Cardiac septum (tissue), 1 donor: ENCODE data around the gene AGPAT1. TPM values are rescaled to one million over a fixed set of nuclear protein-coding genes. Genes with fewer than 3 reads are reported as not detected.
"Not testable (repeated sequence)": the region's sequence is repeated elsewhere in the genome, so short reads cannot be mapped to it uniquely, and the experiment has no call there.

ENCODE experiments used
- DNase-seq: peaks from one replicate; pipeline ENCODE4 v3.0.0-alpha.2; 2020; ENCODE audit warnings: low spot score
- intact Hi-C: fragments of 100-400 bp; cut with DNase I; formaldehyde crosslinking; loops from one replicate; pipeline ENCODE4 v1.14.0; 2022
- total RNA-seq: library from RNA; stranded (reverse); fragmentation: NEBNext Ultra II Directional; extraction: Animal tissue kit (Norgen Biotek cat#: 25700); gene quantifications from one replicate; pipeline ENCODE4 v1.2.1, GENCODE V29; 2021
- donor health status: DM: no; HTN: no; CAD: no.

AGPAT1 gene
- total RNA-seq, 1 donor from 2014 or later = 47.2 TPM

DNA sequence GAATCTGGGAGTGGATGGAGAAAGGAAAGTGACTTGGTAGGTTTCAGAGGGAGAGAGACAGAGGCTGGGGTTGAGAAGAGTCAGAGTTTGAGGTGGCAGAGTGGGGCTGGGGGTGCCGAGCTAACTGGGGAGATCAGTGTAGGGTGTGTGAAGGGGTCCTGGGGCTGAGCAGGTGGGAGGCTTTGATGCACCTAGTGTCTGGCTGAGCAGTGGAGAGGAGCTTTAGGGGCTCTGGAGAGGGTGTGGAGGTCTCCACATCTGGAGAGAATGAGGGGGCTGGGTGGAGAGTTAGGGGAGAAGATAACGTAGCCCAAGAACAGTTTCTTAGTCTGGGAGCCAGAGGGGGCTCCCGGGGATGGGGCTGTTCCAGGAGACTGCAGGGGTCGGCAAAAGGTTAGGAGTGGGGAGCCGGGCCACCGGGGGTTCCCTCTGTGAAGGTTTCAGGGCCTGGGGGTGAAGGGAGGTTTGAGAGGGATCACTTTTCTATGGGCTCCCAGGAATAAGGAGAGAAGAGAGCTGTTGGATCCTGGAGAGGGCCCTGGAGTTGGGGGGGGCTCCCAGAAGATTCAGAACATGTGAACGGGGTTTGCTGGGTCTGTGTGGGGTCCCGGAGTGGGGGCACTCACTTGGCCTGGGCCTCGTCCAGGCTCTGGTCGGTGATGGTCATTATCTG lies 13.3 kb upstream of the AGPAT1 start:
- intact Hi-C loops = no loop called here
- DNase-seq = no peak

DNA sequence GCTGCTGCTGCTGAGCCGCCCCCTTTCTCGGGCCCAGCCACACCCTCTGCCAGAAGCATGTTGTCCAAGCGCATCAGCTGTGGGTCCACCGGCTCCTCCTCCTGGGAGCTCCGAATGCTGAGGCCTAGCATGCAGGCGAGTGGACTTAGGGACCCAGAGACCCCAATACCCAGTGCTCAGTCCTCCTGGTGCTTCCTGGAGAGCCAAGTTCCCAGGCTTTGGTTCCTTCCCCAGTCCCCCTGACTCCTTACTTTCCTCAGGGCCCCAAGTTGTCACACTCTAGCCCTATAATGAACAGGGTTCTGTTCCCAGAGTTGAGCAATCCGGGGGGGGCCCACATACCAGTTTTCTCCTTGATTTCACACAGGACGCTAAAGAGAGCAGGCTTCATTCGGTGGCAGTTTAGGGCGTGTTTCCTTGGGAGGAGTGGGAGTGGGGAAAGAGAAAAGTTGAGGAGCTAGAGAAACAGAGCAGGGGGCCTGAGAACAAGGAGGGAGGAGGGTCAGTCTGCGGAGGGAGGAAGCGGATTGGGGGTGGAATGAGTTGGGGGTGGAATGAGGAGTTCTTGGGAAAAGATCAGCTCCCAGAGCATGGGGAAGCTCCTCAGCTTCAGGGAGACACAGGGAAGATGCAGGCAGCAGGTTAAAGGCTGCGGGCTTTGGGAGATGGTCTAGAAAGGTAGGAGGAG lies 12.6 kb upstream of the AGPAT1 start:
- intact Hi-C loops = no loop called here
- no peak for DNase-seq

DNA sequence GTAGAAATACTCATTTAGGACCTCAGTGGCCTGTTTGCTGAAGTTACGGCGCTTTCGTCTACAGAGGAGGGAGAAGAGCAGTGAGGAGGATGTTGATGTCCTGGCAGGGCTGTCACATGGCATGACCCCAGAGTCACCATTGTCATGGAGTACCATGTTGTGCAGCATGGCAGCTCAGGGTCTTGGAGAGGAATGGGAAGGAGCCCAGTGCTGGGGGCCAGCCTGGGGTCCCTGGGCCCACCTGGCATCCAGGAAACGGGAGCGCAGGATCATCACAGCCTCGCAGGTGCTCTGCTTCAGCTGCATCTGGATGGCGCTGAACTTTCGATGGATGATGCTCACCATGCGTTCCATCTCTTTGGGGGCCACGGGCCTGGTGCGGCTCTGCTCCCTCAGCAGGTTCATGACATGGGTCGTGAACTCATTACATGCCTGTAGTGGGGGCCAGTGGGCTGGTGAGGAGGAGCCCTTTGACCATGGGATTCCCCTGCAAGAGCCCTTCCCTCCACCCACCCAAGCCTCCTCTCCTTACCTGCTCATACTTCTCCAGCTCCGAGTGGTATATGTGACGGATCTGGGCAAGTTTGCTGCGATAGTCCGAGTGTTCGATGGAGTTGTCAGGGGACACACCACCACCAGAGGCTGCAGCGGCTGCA lies 12.0 kb upstream of the AGPAT1 start:
- DNase-seq, intact Hi-C loops: not testable (repeated sequence)

DNA sequence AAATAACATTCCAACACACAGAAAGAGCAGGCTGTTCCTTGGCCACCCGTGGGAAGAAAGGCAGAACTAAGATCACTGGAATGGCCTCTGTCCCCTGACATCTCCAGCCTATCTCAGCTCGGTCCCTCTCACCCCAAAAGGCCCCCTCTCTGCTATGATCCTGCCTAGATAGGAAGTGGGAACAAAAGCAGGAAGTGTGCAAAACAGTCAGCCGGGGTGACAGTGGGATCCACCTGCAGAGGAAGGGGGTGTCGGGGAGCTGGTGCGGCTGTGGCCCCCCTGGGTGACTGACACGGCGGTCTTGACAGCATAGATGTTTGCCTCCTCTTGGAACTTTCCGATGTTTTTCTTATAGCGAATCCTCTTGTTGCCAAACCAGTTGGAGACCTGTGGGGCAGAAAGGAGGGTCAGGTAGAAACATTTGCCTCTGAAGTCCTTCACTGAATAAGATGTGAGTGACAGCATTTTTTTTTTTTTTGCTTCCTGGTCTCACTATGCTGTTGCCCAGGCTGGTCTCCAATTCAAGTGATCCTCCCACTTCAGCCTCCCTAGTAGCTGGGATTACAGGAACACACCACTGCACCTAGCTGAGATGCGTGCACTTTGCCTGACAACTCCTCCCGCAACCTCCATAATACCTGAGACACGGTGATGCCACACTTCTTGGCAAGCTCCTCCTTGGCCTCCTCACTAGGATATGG lies 11.3 kb upstream of the AGPAT1 start:
- no peak for DNase-seq
- intact Hi-C loops = no loop called here

DNA sequence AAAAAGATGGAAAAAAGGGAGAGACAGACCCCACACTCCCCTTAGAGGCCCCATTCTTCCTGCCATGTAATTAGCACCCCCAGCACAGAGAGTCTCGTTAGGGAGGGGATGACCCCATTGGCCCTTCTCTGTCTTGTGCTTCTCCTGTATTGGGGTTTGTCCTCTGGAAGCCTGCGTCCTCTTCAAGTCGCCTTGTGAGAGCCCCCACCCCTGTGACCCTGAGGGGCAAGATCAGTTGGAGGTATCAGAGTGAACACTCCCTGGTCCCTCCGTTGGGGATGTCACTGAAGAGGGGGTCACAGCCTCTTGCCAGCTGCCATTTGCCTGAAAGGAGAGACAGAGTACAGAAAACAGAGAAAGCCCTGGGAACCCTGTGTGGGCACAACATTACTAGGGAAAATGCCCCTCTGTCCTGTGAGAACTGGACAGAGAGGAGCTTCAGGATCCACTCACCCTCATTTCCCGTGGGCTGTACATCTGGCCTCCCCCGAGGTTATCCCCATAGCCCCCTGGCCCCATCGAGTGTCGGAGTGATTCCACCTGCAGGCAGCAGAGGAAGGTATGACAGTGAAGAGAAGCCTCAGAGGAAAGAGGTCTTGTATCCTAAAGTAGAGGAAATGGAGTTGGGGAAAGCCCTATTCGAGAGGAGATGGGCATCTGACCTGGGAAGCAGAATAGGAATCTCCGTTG lies 10.4 kb upstream of the AGPAT1 start:
- DNase-seq, intact Hi-C loops: not testable (repeated sequence)

DNA sequence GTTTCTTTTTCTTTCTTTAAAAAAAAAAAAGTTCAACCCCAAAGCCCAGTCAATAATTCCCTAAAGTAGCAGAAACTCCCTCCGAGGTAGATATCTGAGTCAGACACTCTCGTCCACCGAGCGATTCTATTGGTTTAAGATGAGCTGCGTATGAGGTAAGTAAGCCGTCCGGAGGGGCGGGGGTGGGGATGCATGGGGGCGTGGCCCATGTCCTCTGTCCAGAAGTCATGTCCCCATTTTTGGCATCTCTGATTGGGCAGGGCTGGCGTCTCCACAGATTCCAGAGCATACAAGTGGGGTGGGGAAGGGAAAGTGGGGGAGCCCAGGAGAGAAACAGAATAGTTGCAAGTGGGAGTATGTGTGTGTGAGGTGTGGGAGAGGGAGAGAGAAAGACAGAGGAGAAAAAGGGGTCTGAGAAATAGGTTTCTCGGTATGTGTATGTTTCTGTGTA lies 9.8 kb upstream of the AGPAT1 start:
- intact Hi-C loops = not testable (repeated sequence)
- DNase-seq = peak; percentile 87

DNA sequence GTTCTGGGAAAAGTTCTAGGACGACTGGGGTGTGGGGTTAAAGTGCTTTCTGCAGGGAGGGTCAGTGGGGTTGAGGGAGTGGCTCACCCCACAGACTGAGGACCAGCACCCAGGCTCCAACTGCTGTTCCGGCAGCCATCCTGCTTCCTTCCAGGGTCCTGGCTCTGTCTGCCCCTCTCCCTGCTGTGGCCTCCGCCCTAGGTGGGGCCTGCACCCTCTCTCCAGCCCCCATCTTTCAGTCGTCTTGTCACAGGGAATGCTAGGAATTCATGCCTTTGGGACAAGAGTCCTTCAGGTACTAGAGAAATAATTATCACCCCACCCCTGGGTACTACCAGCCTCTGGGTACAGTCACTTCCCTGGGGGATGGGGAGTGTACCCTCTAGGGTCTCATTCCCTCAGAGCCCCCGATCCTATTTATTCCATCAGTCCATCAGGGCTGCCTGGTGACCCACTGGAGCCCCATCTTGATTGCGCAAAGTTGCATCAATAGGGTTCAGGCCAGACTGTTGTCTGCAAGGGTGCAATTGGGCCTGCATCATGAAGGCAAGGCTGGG lies 8.3 kb upstream of the AGPAT1 start, which contains the start of gene AGER:
AGER (minus strand) TSS at position 170 of the 557 bp plus-strand sequence; CDS start at position 139, 31 bp downstream.
- intact Hi-C loops = no loop called here

DNA sequence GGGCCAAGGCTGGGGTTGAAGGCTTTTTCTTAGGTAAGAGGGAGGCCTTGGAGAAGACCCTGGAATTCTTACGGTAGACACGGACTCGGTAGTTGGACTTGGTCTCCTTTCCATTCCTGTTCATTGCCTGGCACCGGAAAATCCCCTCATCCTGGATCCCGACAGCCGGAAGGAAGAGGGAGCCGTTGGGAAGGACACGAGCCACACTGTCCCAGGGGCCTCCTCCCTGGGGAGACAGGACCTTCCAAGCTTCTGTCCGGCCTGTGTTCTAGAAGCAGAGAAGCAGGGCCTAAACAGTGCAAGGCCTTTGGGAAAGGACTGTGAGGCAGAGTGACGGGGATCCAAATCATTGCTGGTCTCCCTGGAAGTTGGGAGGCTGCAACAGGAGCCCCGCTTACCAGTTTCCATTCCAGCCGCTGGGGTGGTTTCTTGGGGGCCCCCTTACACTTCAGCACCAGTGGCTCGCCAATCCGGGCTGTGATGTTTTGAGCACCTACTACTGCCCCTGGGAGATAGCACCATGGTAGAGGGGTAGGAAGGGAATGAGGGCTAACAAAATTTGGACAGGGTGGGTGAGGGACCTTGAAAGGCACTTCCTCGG lies 7.7 kb upstream of the AGPAT1 start:
- intact Hi-C loops = no loop called here
- DNase-seq = no peak

More for the DNA sequence above, 8.3 kb upstream of the AGPAT1 start, which contains the start of gene AGER:
- DNase-seq = no peak

DNA sequence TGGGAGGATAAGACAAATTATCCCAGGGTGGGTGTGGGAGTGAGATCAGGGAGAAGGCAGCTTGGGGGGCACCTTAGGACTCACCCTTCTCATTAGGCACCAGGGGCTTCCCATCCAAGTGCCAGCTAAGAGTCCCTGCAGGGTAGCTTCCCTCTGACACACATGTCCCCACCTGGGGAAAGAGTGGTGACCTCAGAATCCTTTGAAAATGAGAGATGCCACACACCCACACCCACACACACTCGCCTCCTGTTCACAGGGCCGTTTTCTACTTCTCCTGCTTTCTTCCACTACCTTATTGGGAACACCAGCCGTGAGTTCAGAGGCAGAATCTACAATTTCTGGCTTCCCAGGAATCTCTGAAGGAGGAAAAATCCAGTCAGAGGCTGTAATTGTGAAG lies 7.1 kb upstream of the AGPAT1 start:
- intact Hi-C loops = no loop called here
- no peak for DNase-seq

DNA sequence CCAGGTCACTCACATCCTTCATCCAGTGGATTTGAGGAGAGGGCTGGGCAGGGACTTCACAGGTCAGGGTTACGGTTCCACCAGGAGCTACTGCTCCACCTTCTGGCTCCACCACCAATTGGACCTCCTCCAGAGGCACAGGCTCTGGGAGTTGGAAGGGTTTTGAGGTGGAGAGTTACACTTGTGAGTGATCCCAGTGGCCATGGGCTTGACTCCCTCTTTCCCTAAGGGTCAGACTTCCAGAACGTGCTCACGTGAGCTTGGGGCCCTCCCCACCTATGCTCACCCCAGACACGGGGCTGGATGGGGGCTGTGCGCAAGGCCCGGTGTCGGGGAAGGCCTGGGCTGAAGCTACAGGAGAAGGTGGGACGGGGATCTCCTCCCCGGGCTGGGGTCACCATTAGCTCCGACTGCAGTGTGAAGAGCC lies 6.7 kb upstream of the AGPAT1 start:
- DNase-seq = no peak
- intact Hi-C loops = no loop called here

DNA sequence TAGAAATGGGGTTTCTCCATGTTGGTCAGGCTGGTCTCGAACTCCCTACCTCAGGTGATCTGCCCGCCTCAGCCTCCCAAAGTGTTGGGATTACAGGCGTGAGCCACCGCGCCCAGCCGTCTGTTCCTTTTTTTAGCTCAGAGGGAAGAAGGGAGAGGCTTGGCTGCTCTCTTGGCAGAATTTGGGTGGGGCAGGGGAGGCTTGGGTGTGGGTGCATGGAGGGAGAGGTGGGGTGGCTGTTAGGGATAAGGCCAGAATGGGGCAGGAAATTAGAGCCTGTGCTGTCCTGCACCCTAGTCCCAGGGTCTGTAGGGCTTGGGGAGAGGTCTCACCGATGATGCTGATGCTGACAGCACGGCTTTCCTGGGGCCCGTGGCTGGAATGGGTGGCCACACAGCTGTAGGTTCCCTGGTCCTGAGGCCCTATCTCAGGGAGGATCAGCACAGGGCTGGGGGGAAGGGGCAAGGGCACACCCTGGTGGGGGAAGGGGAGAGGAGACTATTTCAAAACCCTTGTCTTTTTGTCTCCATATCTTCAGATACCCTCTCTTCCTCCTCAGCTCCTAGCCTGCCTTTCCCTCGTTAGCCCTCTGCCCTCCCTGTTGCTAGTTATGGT lies 6.1 kb upstream of the AGPAT1 start:
- intact Hi-C loops = no loop called here
- DNase-seq = no peak

DNA sequence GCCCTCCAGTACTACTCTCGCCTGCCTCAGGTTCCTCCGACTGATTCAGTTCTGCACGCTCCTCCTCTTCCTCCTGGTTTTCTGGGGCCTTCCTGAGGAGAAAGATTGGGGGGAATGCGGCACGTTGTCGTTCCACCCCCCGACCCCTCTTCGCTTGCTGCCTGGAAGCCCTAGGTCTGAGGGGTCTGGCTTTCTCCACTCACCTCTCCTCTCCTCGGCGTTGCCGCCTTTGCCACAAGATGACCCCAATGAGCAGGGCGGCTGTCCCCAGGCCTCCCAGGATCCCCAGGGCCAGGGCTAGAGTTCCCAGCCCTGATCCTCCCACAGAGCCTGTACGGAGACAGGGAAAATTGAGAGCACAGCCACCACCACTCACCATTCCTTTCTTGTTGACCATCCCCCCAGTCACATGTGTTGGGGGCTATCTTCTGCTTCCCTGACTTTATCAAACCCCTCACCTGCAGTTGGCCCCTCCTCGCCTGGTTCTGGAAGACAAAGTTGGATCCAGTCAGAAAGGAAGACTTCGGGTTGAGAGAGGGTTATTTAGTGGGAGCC lies 5.3 kb upstream of the AGPAT1 start:
- DNase-seq = no peak
- intact Hi-C loops = no loop called here

DNA sequence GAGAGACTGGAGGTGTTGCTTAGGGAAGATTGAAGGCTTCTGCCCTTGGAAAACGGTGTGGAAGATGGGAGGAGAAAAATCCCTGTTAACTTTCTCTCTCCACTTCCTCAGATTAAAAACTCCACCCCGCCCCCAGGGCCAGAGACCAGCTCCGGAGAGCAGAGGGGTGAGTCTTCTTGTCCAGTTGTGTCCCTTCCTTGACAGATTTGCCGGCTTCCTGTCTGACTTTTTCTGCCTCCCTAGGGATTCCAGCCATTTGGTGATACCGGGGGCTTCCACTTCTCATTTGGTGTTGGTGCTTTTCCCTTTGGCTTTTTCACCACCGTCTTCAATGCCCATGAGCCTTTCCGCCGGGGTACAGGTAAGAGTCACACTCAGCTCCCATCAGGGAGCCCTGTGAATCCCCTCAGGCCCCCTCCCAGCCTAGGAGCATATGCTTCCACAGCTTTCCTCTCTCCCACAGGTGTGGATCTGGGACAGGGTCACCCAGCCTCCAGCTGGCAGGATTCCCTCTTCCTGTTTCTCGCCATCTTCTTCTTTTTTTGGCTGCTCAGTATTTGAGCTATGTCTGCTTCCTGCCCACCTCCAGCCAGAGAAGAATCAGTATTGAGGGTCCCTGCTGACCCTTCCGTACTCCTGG lies 4.0 kb upstream of the AGPAT1 start:
- DNase-seq = no peak
- intact Hi-C loops = no loop called here

DNA sequence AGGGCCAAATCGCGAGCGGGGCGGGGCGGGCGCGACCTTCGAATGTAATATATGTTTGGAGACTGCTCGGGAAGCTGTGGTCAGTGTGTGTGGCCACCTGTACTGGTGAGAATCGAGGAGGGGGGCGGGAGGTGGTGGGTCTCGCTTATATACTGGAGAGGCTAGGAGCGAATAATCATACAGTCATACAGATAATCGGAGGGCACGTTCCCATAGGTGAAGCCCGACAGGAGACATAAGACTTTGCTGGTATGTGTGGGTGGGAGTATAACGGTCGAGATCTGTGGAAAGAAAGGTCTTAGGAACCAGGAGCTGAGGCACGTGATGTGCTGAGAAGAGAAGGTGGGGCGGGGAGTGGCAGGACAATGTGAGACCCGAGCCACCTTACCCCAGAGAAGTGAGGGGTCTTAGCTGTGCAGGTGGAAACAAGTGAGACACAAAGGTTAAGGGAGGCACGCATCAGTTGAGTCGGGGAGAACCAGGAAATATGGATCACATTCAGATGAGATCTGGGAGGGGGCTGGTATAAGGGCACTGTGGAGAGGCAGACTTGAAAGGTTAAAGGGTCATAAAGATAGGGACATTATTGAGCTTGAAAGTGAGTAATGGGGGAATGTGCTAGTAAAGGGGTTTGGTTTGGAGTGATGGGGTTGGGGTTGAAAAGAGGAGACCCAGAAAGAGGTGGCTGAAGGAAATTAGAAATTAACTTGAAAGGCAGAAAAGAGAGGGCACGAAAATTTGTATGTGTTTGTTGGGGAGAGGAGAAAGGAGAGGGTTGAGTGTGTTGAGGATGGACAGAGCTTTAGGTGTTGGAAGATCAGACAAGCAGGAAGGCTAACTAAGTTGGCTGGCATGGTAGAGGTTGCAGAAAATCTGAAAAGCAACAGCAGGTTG lies 2.9 kb upstream of the AGPAT1 start:
- DNase-seq = no peak
- intact Hi-C loops = no loop called here

DNA sequence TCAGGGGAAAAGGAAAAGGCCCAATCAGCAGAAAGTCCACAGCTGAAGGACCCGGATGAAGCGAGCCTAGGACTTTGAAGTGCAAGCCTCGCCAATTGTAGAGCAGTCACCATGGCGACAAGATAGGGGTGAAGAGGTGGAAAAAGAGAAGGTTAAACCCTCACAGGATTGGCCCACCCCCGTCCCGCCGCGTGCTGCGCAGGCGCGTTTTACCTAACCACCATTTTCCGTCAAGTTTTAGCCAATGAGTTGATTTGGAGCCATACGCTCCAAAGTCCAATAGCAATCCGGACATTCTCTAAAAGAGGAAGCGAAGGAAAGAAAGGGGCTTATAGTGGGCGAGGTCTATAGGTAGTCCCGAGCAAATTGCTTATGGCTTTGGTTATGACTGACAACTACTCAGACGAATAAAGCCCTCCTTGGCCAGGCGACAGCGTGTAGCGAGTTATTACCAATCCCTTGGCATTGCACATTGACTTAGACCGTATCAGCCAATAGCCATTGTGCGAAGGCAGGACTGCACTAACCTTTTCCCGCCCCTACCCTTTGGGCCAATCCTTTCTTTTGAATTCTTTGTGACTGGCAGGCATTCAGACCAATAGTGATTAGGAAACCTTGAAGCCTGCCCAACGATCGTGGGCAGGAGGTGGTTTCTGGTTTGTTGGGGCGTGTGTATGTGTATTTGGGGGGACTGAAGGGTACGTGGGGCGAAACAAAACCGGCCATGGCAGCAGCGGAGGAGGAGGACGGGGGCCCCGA lies 2.1 kb upstream of the AGPAT1 start, which contains the start of gene RNF5:
RNF5 (plus strand) TSS at position 618 of the 759 bp plus-strand sequence; CDS start at position 725, 107 bp downstream.
- intact Hi-C loops = loop anchor here (2.0 kb wide), 2 partner anchors 17 to 23 kb away; partner anchors contain the start of gene PPT2
- DNase-seq = peak; percentile 96
